ENCODE results near the gene PTPRK. TPM values are rescaled to one million over a fixed set of nuclear protein-coding genes. Genes with fewer than 3 reads are reported as not detected.
"Not testable (repeated sequence)": the region's sequence is repeated elsewhere in the genome, so short reads cannot be mapped to it uniquely, and the experiment has no call there.

The PTPRK gene
- total RNA-seq, 1 donor from 2014 or later: 38.2 TPM

DNA sequence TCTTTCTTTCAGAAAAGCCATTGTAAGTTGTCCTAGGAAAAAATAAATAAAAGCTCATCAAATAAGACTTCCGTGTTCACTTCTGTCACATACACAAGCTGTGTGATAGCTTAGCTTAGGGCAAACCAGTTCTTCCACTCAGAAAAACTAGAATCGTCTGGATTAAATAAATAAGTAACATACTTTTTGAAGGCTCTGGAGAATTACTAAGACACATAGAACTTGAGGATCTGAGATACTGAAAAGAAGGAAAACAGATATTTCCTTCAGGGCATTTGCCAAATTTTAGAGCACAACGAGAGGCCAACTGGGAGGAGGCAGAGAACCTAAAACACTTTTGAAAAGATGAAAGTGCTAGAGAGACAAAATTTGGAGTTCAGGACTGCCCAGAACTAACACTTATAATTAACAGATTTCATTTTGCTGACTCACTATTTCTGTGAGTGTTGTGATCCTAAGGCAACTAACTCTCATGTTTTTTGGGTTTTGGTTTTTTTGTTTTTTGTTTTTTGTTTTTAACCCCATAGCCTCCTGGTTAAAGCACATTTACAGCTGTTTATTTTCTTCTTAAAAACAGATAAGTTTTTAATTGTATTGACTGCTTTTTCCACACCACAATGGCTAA is 580.8 kb downstream of the PTPRK start:
- ATAC-seq (no peak), DNase-seq (ENCODE audit: low spot score) (no peak)

DNA sequence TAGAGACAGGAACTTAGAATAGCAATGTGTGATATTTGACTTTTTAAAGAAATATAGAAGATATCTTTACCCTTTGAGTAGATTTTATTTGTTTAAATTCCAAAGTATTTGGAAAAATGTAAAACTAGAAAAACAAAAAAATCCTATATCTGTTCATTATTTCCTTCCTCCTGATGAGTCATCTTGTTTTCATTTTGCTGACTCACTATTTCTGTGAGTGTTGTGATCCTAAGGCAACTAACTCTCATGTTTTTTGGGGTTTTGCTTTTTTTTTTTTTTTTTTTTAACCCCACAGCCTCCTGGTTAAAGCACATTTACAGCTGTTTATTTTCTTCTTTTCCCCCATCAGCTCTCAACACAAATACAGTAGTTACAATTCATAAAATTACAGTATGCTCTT is 581.7 kb downstream of the PTPRK start:
- ATAC-seq (no peak), DNase-seq (ENCODE audit: low spot score) (no peak)

DNA sequence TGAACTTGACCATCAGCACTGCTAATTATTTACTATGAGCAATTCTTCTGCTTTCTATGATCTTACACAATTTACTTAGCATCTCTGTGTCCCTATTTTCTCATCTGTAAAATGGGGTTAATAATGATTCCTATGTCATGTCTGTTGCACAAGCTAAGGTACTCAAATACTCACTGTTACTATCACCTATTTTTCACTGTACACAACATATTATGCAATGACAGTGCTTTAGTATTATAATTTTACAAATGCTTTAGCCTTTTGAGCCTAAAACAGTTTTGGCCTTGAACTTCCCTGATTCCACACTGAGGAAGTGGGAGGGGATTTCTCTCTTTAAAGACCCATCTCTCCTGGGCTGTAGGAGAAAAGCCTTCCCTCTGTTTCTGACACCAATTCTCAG is 582.7 kb downstream of the PTPRK start:
- no peak for ATAC-seq
- no peak for DNase-seq (ENCODE audit: low spot score)

DNA sequence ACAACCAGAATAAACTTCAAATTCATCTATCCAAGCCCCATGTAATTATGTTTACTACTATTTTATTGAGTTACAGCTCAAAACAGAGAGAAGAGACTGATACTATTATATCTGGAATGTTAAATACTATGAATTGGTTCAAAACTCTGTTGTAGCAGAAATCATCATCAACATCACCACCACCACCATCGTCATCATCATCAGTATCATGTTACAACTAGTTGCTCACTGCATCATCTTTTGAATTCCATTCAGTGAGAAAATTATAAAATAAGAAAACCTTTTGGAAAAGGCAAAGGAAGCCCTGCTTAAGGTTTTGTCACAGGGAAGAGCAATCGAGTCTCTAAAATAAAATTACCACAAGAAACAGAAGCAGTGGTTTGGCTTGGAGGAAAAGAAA is 583.3 kb downstream of the PTPRK start:
- DNase-seq (ENCODE audit: low spot score) (no peak), ATAC-seq (no peak)

DNA sequence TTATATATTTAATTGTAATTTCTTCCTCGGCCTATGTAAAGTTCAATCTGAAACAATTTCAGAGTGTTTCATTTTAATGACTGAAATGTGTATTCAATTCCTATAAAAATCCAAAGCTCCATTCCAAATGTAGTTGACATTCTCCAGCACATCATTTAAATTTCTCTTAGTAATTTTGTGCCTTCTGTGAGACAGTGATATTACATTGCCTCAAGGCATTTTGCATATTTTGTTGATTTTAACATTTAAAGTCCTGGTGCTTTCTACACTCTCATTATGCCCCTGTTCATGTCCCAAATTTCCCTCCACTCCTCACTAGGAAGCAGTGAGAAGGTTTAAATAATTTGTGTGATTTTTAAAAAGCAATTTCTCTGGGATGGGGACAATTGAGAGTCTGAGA is 585.4 kb downstream of the PTPRK start:
- no peak for ATAC-seq
- DNase-seq (ENCODE audit: low spot score): no peak

DNA sequence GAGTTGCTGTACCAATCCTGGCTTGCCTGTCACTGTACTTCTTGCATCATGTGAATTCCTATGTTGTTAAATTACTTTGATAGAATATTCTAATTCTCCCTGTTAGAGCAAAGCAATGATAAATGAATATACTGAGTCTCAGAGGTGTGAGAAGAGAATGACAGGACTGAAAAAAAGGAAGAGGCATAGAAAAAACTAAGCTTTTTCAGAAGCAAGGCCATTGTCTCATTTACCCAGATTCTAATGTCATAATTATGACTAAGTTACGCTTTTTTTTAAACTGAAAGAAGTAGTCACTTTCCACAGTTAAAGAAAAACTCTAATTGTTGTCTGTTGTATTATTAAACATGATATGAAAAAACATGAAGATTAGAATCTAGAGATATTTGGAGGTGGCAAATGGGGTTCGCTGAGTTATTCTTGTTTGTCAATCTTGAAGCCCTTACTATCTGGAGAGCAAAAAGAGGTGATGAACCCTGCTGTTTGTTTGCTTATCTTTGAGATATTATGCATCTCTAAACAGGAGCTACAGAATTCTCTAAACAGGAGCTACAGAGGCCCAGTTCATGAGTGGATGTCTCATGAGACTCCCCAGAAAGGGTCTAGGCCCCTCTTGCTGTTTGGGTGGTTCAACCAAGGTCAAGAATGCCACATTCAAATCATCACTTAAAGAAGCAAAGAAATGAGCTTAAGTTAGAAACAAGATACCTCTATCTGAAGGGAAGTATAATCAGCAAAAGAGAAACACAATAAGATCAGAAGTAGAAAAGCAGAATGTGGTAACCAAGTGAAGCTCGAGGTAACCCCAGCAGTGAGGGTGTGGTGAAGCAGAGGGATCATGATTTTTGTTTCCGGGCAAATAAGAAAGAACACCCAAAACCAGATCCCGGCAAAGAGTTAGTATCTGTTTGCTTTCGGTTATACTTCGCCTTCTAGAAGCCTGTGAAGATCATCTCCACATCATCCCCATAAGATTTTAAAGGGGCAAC is 586.3 kb downstream of the PTPRK start:
- no peak for ATAC-seq
- no peak for DNase-seq (ENCODE audit: low spot score)

DNA sequence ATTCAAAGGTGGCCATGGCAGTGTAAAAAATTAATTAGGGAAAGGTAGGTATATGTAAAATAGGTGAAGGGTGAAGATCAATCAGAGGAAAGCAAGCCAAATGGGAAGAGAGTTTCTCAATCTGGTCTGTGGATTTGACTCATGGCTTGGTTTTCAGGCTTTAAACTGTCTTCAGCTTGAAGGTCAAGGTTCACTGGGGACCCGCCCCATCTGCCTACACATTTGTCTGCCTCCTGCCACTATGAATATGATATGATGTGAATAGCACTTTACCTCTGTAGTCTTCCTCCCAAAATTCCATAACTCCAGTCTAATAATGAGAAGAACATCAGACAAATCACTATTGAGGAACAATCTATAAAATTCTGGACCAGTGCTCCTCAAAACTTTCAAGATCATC is 587.3 kb downstream of the PTPRK start:
- ATAC-seq: no peak
- no peak for DNase-seq (ENCODE audit: low spot score)

DNA sequence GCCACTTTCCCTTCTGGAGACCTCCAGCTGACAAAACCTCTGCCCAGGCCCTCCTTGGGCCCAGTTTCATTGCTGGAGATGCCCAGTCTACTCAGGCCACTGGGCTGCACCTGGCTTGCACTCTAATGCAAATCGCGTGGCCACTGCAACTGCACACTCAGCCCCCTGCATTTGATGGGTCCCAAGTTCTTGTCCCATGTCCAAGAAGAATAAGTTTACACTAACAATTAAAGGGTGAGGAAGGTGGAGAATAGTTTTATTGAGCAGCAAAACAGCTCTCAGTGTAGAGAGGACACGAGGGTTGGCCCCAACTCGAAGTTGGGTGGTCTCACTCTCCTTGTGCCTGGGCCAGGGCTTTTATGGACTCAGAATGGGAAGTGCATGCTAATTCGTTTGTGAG is 587.7 kb downstream of the PTPRK start:
- ATAC-seq (no peak), DNase-seq (ENCODE audit: low spot score) (no peak)

DNA sequence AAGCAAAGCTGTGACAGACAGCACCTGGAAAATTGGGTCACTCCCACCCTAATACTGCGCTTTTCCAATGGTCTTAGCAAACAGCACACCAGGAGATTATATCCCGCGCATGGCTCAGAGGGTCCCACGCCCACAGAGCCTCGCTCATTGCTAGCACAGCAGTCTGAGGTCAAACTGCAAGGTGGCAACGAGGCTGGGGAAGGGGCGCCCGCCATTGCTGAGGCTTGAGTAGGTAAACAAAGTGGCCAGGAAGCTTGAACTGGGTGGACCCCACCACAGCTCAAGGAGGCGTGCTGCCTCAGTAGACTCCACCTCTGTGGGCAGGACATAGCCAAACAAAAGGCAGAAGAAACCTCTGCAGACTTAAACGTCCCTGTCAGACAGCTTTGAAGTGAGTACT is 594.0 kb downstream of the PTPRK start:
- ATAC-seq; DNase-seq (ENCODE audit: low spot score): not testable (repeated sequence)

DNA sequence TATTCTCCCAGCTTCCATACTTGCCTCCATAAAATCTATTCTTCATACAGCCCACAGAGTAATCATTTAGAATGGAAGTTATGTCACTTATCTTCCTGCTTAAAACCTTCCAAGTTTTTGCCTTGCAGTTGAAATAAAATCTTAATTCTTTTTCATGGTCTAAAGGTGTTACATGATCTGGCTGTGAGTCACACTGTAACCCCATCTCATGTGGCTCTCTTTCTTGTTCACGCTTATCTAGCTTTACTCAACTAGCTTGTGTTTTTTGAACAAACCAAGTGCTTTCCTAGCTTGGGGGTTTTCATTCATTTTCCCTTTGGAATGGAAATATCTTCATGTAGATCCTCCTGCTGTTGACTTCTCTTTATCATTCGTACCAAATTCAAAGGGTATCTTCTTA is 596.0 kb downstream of the PTPRK start:
- DNase-seq (ENCODE audit: low spot score) (no peak), ATAC-seq (no peak)

DNA sequence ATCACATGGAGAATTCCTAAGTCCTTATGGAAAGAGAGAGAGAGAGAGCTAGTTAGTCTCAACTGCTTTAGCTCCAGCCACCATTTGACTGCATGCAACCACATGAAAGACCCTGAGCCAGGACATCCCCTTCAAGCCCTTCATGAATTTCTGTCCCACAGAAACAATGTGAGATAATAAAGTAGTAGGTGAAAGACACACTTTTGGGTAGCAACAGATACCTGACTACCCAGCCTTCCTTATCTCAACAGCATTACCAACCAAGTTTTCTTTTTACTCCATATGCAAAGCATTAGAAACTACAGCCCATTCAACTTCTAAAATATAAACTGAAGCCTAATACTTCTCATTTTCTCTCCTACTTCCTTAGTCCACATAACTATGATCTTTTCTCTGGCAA is 596.4 kb downstream of the PTPRK start:
- DNase-seq (ENCODE audit: low spot score) (no peak), ATAC-seq (no peak)

DNA sequence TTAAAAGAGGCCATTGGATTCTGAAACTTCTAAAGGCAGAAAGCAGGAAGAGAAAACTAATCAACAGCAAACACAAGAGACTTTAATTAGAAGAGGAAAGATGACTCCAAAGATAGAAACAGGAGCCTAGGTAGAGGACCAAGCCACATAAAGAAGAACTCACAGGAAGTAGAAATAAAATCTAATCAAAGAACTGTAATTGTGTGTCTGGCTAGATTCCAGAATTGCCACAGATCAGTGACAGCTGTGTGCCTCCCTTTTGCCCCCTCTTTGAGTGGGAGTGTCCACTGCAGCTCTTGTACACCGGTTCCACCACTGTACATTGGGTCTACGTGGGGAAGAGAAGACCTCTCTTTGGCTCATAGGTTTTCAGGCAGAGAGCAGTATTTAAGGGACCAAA is 597.3 kb downstream of the PTPRK start:
- no peak for ATAC-seq
- DNase-seq (ENCODE audit: low spot score): no peak

DNA sequence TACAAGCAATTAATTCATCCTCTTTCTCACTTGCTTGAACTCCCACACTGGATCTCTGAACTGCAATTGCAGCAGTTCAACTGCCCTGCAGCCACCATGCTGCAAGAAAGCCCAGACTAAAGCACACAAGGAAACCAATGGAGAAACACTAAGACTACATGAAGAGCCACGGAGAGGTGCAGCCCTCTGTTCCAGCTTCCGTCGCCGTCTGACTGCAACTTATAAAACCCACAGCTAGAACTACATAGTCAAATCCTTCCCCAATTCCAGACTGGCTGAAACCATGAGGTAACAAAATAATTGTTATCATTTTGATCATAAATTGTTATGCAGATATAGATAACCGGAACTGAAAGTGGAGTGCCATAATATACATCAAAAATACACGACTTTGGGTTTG is 598.4 kb downstream of the PTPRK start:
- DNase-seq (ENCODE audit: low spot score): no peak
- ATAC-seq: no peak

DNA sequence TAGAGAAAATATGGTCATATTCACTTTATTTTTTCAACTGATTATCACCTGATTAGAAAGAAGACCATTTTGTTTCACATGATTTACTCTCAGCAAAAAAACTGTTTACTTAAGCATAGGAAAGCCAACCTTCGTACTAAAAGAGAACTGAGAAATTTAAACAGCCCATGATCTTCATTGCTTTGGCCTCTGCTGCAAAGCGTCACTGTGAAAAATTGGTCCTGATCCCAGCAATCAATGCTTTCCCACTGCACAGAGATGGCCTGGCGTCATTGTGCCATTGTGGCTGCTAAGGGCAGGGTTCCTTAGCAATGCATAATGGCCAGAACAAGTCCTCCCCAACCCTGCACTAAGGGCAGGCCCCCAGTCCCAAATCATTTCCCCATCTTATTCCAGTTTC is 599.6 kb downstream of the PTPRK start:
- DNase-seq (ENCODE audit: low spot score) (no peak), ATAC-seq (peak; percentile 69)

Measured in left lobe of liver (tissue), 2 donors.